GM10266 (cell line): Measurements from ENCODE around the gene ARID1B.

Experiments
- DNase-seq: peaks from one replicate; pipeline ENCODE4 v3.0.0; 2012; ENCODE audit errors: extremely low spot score
- TF ChIP-seq, protein P1 (sequence below): IDR thresholded peaks from 2 replicates; pipeline ENCODE4 v1.5.1; 2012; ENCODE audit warnings: mild to moderate bottlenecking, low read depth; ENCODE audit not compliant: control insufficient read depth, insufficient read depth; ENCODE audit errors: missing control alignments

The ARID1B gene

DNA sequence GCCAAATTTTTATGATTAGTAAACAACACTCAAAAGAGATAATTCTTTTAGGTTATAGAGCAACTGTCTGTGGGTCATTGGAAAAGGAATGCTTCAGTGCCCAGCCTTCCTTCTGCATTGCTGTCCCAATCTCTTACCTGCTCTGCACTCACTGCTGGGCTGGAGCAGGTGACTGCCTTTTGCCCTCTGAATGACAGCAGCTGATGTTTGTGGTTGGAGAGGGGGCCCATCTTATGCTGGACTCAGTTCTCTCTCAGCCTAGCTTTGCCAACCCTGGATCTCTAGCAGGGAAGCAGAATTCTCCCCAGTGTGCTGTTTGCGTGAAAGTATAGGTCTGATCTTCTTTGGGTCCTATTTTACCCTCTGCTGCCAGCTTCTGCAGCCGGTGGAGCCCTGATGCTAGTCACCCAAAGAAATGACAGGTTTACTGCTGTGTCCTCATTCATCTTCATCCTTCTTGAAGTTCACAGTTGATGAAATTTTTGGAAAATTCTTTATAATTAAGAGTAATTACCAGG lies 193.5 kb downstream of the ARID1B start:
- no peak for DNase-seq
- TF ChIP-seq, protein P1, sequence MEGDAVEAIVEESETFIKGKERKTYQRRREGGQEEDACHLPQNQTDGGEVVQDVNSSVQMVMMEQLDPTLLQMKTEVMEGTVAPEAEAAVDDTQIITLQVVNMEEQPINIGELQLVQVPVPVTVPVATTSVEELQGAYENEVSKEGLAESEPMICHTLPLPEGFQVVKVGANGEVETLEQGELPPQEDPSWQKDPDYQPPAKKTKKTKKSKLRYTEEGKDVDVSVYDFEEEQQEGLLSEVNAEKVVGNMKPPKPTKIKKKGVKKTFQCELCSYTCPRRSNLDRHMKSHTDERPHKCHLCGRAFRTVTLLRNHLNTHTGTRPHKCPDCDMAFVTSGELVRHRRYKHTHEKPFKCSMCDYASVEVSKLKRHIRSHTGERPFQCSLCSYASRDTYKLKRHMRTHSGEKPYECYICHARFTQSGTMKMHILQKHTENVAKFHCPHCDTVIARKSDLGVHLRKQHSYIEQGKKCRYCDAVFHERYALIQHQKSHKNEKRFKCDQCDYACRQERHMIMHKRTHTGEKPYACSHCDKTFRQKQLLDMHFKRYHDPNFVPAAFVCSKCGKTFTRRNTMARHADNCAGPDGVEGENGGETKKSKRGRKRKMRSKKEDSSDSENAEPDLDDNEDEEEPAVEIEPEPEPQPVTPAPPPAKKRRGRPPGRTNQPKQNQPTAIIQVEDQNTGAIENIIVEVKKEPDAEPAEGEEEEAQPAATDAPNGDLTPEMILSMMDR, result no peak

DNA sequence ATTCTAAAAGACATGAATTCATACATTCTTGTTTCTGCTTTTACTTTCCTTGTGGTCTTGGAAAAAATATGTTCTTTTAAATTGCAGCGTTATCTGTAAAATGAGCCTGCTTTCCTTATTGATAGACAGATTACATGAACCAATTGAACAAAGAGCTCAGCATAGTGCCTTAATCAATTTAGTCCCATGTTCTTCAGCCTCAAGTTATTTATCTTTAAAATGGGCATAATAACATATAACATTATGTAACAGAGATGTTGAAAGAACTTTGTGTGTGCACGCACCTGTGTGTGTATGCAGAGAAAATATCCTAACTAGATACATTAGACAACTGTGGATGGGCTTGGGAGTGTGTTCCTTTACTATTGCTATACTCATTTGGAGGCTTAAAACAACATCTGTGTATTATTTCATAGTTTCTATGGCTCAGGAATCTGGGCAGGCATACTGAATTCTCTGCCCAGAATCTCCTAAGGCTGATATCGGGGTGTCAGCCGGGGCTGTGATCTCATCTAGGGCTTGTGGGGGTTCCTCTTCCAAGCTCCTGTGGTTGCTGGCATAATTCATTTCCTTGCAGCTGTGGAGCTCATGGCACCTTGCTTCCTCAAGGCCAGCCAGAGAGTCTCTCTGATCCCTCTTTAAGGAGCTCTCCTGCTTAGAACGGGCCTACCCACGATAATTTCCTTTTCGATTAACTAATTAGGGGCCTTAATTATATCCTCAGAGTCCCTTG lies 194.1 kb downstream of the ARID1B start:
- TF ChIP-seq, protein P1, result no peak
- DNase-seq, result no peak

DNA sequence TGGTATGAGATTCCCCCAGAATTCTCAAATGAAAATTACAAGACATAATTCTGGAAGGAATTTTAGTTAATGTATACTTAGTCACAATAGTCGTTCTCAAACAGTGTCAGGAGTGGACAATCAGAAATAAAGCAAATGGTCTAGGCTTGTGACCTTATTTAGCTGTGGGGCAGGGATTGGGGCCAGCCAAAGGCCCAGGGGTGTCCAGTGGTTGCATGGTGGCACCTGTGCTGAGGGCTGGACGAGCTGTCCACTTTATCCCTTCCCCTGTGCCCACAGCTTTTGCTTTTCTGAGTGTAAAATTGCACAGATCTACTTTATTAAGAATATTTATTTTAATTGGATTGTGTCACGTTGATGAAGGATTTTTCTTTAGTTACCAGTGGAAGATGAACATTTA lies 195.0 kb downstream of the ARID1B start:
- TF ChIP-seq, protein P1, result no peak
- DNase-seq, result no peak

DNA sequence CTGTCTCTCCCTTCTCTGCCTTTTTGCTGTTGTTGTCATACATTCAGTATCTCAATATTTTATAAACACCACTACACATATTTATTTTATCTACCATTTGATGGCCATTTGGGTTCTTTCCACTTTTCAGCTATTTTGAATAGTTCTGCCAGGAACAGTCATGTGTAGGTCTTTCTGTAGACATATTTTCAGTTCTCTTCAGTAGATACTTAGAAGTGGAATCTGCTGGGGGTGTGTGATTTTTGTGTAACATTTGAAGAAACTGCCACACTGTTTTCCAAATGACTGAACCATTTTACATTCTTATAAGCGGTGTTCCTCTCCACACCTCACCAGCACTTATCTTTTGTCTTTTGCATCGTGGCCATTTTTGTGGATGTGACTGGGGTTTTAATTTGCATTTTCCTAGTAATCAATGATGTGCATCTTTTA lies 197.7 kb downstream of the ARID1B start:
- DNase-seq, result no peak
- TF ChIP-seq, protein P1, result no peak

DNA sequence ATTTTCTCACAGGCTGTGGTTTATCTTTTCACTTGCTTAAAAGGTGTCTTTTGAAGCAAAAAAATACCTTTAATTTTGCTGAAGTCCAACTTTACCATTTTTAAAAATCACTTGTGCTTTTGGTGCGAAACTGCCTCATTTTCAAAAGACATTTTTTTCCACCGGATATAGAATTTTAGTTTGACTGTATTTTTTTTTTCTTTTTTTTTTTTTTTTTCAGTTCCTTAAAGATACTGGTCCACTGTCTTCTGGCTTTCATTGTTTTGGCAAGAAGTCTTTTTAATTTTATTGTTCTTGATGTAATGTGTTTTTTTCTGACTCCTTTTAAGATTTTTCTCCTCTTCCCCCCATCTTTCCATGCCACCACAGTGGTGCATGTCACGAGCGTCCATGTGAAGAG lies 198.2 kb downstream of the ARID1B start:
- TF ChIP-seq, protein P1, result no peak
- no peak for DNase-seq

DNA sequence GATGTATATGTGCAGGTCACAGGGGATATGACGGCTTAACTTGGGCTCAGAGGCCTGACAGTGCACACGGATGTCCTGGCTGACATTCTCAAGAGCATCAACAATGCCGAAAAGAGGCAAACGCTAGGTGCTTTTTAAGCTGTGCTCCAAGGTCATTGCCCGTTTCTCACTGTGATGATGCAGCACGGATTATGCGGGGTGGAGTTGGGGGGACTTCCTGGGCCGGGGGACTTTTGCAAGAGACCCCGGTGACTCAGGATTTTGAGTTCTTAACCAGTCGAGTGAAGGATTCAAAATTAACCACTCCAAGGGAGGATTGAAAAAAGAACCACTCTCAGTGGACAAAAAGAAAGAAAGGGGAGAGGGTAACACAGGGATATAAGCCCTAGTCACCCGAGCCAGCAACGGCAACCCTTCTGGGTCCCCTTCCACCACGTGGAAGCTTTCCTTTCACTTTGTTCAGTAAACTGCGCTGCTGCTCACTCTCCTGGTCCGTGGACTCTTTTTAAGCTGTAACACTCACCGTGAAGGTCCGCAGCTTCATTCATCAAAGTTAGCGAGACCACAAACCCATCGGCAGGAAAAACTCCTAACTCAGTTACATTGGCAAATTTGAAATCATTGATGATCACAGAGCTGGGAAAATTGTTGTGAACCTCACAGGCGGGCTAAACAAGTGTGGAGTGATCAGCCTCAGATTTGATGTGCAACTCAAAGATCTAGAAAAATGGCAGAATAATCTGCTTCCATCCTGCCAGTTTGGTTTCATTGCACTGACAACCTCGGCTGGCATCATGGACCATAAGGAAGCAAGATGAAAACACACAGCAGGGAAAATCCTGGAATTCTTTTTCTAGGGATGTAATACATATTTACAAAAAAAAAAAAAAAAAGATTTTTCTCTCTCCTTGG lies 199.3 kb downstream of the ARID1B start:
- no peak for DNase-seq
- TF ChIP-seq, protein P1, result no peak
